Type B pancreatic cell (in vitro differentiated cells): ENCODE results near the gene COL19A1. TPM values are rescaled to one million over a fixed set of nuclear protein-coding genes. Genes with fewer than 3 reads are reported as not detected.

Source experiments
- DNase-seq: peaks from one replicate; pipeline ENCODE4 v3.0.0; 2021; ENCODE audit warnings: mixed read lengths; ENCODE audit not compliant: unreplicated experiment; ENCODE audit errors: extremely low spot score
- H3K27ac Mint-ChIP-seq: 2 replicates; pipeline ENCODE4 v1.8.0; 2021; ENCODE audit warnings: mild to moderate bottlenecking, mixed read lengths
- H3K27me3 Mint-ChIP-seq: 2 replicates; pipeline ENCODE4 v1.8.0; 2021; ENCODE audit warnings: mixed read lengths
- H3K36me3 Mint-ChIP-seq: 2 replicates; pipeline ENCODE4 v1.8.0; 2021; ENCODE audit warnings: mixed read lengths
- H3K4me1 Mint-ChIP-seq: one replicate; pipeline ENCODE4 v1.8.0; 2021; ENCODE audit warnings: mixed read lengths; ENCODE audit not compliant: unreplicated experiment
- H3K4me3 Mint-ChIP-seq: 2 replicates; pipeline ENCODE4 v1.8.0; 2021; ENCODE audit warnings: mild to moderate bottlenecking, mixed read lengths
- H3K9me3 Mint-ChIP-seq: 2 replicates; pipeline ENCODE4 v1.8.0; 2021; ENCODE audit warnings: mixed read lengths
- total RNA-seq: library from RNA; stranded (reverse); gene quantifications from 2 replicates; pipeline ENCODE4 v1.2.1, GENCODE V29; 2021; ENCODE audit warnings: low replicate concordance
- TF ChIP-seq, protein P1 (sequence below): fragments of 200-600 bp; sonication (generic); conservative IDR thresholded peaks from 2 replicates; pipeline ENCODE4 v1.5.0; 2021; ENCODE audit warnings: antibody characterized with exemption, mild to moderate bottlenecking

COL19A1 gene
- total RNA-seq, 1 donor from 2014 or later: 1.6 TPM

GRCh38 chr6:70151616-70152015 is 285.3 kb downstream of the COL19A1 start:
- Mint-ChIP-seq H3K27me3 (peaks cover 4% of the 10 kb centered on the region), H3K4me3 (no peak overlapping the region), H3K27ac (no peak overlapping the region), H3K36me3 (no peaks in the 10 kb centered on the region), H3K9me3 (no peaks in the 10 kb centered on the region), H3K4me1 (no peaks in the 10 kb centered on the region)
- TF ChIP-seq, protein P1, sequence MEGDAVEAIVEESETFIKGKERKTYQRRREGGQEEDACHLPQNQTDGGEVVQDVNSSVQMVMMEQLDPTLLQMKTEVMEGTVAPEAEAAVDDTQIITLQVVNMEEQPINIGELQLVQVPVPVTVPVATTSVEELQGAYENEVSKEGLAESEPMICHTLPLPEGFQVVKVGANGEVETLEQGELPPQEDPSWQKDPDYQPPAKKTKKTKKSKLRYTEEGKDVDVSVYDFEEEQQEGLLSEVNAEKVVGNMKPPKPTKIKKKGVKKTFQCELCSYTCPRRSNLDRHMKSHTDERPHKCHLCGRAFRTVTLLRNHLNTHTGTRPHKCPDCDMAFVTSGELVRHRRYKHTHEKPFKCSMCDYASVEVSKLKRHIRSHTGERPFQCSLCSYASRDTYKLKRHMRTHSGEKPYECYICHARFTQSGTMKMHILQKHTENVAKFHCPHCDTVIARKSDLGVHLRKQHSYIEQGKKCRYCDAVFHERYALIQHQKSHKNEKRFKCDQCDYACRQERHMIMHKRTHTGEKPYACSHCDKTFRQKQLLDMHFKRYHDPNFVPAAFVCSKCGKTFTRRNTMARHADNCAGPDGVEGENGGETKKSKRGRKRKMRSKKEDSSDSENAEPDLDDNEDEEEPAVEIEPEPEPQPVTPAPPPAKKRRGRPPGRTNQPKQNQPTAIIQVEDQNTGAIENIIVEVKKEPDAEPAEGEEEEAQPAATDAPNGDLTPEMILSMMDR: no peak
- no peak for DNase-seq

GRCh38 chr6:70152786-70153185 is 286.4 kb downstream of the COL19A1 start:
- Mint-ChIP-seq H3K36me3 (no peaks in the 10 kb centered on the region), H3K27ac (no peak overlapping the region), H3K4me1 (no peaks in the 10 kb centered on the region), H3K4me3 (no peak overlapping the region), H3K9me3 (no peaks in the 10 kb centered on the region), H3K27me3 (peaks cover 4% of the 10 kb centered on the region)
- TF ChIP-seq, protein P1: no peak
- no peak for DNase-seq

GRCh38 chr6:70157086-70157485 is 290.7 kb downstream of the COL19A1 start:
- no peaks in the 10 kb centered on the region for H3K9me3 Mint-ChIP-seq
- no peak overlapping the region for H3K27ac Mint-ChIP-seq
- no peaks in the 10 kb centered on the region for H3K4me1 Mint-ChIP-seq
- DNase-seq: no peak
- TF ChIP-seq, protein P1: no peak
- H3K4me3 Mint-ChIP-seq: no peak overlapping the region
- no peaks in the 10 kb centered on the region for H3K27me3 Mint-ChIP-seq
- H3K36me3 Mint-ChIP-seq: no peaks in the 10 kb centered on the region

DNA sequence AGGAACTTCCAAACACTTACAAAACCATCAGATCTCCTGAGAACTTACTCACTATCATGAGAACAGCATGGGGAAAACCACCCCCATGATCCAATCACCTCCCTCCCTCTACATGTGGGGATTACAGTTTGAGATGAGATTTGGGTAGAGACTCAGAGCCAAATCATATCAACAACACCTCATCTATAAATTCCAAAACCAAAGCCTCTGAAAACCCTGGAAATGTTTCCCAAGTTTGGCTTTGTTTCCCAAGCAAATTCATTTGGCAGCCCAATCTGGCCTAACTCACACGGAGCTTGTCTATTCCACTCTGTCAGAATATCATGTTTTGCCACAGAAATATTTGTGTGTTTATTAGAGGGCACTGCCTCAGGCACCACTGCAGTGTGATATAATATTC is 293.9 kb downstream of the COL19A1 start:
- TF ChIP-seq, protein P1: no peak
- no peaks in the 10 kb centered on the region for H3K9me3 Mint-ChIP-seq
- DNase-seq: no peak
- no peak overlapping the region for H3K4me3 Mint-ChIP-seq
- H3K36me3 Mint-ChIP-seq: no peaks in the 10 kb centered on the region
- no peaks in the 10 kb centered on the region for H3K27me3 Mint-ChIP-seq
- H3K4me1 Mint-ChIP-seq: no peaks in the 10 kb centered on the region
- H3K27ac Mint-ChIP-seq: no peak overlapping the region

DNA sequence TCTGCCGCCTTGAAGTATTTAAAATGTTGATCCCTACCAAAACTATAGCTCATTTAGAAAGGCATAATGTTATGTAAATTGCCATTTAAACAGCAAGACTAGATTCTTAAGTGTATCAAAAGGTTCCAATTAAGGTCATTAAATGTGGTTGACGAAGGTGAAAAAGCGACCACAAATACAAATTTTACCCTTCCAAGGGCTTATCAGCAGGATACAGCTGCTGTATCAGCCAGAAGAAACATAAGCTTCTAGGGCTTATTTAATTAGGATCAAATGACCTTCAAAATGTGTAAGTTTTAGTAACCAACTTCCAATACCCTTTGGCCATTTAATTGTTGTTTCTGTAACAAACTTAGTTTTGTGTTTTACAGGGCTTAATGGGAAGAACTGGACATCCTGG is 296.6 kb downstream of the COL19A1 start:
- TF ChIP-seq, protein P1: no peak
- Mint-ChIP-seq H3K27me3 (peaks cover 13% of the 10 kb centered on the region), H3K36me3 (no peaks in the 10 kb centered on the region), H3K4me1 (peaks cover 8% of the 10 kb centered on the region), H3K9me3 (no peaks in the 10 kb centered on the region), H3K4me3 (no peak overlapping the region), H3K27ac (no peak overlapping the region)
- DNase-seq: no peak

DNA sequence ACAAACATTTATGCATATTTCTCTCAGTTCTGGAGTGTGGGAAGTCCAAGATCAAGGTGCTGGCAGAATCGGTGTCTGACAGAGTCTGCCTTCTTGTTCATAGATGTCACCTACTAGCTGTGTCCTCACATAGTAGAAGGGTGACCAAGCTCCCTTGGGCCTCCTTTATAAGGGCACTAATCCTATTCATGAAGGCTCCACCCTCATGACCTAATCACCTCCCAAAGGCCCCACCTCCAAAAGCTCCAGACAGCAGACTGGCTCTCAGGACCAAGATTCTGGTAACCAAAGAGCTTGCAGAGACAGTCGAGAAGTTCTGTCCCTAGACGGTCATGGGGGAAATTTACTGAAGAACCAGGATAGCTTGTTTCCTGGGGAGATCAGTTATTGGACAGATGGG is 297.4 kb downstream of the COL19A1 start:
- Mint-ChIP-seq H3K36me3 (no peaks in the 10 kb centered on the region), H3K9me3 (no peaks in the 10 kb centered on the region), H3K4me3 (no peak overlapping the region), H3K27me3 (peaks cover 13% of the 10 kb centered on the region), H3K27ac (no peak overlapping the region), H3K4me1 (peaks cover 8% of the 10 kb centered on the region)
- no peak for DNase-seq
- TF ChIP-seq, protein P1: no peak
